Stimulated activated CD4-positive, alpha-beta T cell treated with anti-CD3 and anti-CD28 coated beads, TNF-alpha, amount 100 ng/mL, for 48 hours (primary cell): ENCODE measurements around the gene TMEM272.

Experiments
- DNase-seq, 3 donors: peaks; one replicate each; pipeline ENCODE4 v3.0.0-alpha.2; 2020; ENCODE audit warnings: low read depth in 3 of 3

Gene TMEM272

DNA sequence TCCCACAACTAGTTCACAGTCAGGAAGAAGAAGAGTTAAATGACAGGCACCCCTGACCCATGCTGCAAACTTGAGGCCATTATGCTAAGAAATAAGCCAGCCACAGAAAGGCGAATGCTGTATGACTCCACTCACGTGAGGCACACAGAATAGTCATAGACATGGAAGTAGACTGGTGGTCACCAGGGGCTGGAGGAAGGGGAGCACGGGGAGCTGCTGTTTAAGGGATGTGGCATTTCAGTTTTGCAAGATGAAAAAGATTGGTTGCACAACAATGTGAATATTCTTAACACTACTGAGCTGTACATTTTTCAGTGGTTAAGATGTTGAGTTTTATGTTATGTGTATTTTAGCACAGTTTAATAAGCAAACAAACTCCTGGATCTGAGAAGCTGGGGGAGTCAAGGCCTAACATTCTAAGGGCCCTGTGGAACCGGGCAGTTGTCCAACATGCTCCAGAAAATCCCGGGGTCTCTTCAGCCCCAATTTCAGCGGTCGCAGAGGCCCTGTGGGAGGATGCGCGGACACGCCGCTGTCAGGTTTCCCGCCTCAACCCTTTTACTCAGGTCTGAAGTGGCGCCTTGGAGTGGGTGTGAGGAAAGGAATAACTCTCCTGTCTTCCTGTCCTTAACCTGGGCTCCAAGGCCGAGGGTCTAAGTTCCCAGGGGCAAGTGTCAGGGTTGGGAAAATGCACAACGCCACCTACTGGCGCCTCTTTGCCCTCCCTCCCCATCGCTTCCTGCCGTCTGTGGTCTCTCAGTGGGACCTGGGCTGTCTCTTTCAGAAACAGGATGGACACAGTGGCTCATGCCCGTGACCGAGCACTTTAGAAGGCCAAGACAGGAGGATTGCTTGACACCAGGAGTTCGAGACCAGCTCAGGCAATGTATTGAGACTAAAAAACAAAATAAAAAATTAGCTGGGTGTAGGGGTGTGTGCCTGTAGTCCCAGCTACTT is 4.4 kb upstream of the TMEM272 start:
- DNase-seq, result peak in 1 of 3 donors; percentile 32

DNA sequence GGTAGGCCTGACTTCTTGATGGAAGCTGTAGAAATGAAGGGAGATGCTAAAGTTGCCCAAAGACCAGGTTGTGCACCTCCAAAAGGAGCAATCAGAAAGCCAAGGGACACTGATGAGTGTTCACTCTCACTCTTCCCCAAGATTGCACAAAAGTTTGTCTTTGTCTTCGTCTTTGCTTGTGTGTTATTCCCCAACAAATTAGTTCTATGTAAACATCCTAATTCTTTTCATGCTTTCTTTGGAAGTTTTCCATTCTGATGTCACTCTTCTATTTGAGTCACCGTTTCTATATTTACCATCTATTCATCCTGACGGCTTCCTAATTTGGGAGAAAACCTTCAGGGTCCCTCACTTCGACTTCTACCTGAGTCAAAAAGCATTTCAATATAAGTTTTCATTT is 3.7 kb upstream of the TMEM272 start:
- no peak for DNase-seq

DNA sequence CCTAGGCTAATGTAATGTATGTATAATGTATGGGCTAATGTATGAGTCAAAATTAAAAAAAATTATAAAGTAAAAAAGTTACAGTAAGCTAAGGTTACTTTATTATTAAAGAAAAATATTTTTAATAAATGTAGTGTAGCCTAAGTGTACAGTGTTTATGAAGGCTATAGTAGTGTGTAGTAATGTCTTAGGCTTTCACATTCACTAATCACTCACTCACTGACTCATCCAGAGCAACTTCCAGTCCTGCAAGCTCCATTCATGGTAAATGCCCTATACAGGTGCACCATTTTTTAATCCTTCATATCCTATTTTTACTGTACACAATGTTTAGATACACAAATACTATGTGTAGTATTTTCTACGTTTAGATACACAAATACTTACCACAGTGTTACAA is 1.8 kb upstream of the TMEM272 start:
- DNase-seq, result no peak

DNA sequence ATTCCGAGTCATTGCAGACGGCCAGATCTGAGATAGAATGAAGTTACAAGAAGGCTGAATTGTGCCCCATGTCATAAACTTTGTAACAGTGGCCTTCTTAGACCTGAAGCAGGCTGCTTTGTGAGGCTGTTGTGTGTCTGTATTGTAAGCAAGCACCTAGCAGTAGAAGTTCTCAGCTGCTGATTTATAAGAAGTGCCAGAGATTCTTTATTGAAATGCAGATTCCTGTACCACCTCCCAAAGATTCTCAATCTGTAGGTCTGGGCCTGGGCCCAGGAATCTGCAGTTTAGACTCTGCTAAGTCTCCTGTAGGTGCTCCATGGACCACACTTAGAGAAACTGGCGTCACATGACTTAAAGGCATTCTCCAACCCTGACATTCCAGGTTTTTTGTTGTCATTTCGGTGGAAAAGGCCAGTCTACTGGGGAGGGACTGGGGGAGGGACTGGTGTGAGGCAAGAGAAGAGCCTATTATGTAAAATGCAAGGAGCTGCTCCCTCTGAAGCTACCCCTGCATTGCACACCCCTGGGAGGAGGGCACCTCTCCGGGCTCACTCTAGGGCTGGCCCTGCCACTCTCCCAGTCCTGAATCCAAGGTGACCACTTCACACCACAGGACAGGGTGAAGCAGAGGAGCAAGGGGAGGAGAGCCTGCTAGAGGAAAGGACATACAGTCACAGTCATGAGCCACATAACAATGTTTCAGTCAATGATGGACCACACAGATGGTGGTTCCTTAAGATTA is 769 bp upstream of the TMEM272 start:
- no peak for DNase-seq

DNA sequence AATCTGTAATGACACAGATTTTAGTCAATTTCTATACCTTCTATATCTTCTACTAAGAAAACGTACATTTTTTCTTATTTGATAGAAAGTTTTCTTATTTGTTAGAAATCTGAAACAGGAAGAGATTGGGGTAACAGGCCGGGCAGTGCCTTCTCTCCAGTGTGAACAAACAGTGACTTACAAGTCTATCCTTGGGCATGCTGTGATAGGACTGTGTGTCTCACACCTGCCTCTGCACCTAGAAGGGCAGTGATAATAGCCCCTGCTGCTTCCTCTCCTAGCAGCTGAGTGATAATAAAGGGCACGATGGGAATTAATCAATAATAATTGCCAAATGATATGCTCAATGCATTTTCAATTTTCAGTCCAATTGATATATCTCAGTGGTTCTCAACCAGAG is 1.4 kb downstream of the TMEM272 start:
- DNase-seq, result no peak

DNA sequence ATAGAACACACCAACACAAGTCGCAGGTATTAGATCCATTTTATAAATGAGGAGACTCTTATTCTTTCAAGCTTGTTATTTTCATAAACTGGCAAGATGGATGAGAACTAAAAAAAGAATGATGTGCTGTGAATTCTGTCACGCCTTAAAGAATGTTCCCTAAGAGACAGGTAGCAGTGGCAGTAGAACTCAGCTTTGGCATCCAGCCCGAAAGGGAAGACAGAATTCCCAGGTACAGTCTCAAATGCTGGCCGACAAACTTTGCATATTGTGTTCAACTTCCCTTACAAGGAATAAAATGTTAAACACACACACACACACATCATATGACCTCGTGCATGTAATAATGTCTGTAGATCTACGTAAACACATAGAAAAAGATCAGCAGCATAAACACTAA is 3.2 kb downstream of the TMEM272 start:
- no peak for DNase-seq

DNA sequence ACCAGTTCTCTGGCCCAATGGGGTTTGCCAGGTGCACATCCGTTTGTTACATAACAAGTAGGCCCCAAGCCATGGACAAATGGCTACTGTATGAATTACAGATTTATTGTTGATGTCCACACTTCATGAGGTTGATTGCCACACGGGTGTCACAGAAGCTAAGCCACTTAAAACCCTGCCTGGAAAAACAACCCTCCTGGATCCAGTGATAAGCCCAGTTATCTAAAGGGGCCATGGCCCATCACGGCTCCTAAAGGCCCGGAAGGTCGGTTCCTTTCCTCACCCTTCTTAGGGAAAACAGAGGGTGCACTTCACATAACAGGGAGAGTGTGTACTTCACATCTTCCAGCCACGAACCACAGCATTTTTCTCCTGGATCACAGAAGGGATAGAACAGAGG is 4.1 kb downstream of the TMEM272 start:
- DNase-seq, result no peak

DNA sequence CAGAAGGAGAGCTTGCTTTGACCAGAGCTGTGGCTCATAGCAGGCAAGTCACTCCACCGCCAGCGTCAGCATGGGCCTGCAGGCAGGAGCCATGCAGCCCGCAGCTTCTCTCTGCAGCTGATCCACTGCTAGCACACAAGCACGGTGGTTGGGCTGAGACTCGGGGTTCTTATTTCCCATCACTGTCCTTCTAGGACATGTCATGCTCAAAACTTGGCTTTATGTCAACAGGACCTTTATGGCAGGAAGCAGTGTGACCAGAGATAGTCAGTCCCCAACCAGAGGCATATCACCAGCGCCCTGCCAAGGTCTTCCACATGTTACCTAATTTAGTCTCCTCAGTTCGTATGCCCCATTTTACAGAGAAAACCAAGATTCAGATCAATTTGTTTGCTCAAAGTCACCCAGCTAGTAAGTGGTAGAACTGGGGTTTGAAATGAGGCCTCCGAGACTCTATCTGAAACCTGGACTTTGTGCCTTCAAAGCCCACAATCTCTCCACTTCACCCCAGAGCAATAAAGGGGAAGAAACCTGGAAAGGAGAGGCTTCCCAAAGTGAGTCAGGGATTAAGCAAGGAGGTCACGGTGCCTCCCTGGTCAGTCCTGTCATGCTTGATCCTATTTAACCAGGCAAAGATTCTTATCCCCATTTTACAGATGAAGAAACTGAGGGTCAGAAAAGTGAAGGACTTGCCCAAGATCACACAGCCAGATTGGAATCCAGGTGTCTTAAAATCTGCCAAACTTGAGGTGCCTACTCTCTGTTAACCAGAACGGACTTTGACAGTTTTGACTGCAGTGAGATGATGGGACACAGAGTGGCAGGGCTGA is 5.1 kb downstream of the TMEM272 start:
- DNase-seq, result no peak

DNA sequence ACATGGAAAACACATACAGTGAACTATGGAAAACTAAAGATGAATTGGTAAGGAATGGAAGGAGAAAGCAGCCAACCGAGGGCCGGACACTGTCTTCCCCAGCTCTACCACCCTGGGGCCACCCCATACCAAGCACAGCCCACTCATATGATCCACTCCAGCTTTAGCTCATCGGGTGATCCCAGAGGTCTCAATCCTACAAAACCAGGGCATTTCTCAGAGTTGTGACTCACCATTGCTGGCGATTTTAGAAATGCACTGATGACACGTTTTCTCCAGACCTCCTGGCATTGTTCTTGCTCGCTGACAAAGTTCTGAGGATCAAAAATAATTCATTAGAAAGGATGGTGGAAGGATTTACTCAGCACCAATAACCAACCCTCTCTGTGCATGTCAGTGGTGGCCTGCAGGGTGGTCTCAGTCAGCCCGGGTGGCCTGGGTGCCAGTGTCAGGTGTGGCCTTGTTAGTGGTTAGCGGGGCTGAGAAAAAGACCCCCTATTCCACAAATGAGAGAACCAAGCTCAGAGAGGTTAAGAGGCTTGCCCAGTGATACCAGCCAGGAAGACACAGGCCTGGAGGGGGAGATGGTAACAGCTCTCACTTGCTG is 6.6 kb downstream of the TMEM272 start:
- DNase-seq, result no peak

DNA sequence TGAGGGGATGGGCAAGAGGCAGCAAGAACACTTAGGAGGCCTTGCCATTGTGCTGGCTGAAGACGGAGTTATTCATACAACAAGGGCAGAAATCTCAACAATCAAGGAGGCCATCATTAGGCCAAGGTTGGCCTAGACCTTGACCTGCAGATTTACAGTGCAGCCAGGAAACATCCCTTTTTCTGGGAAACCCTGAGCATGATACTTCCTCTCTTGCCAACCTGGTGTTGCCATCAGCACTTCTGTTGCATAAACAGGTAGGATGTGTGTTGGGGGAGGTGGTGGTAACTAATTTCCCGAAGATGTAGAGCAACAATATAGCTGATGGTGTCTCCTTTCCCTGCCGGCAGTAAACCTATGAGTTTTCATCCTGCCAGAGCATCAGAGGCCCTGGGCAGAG is 8.0 kb downstream of the TMEM272 start:
- DNase-seq, result no peak

DNA sequence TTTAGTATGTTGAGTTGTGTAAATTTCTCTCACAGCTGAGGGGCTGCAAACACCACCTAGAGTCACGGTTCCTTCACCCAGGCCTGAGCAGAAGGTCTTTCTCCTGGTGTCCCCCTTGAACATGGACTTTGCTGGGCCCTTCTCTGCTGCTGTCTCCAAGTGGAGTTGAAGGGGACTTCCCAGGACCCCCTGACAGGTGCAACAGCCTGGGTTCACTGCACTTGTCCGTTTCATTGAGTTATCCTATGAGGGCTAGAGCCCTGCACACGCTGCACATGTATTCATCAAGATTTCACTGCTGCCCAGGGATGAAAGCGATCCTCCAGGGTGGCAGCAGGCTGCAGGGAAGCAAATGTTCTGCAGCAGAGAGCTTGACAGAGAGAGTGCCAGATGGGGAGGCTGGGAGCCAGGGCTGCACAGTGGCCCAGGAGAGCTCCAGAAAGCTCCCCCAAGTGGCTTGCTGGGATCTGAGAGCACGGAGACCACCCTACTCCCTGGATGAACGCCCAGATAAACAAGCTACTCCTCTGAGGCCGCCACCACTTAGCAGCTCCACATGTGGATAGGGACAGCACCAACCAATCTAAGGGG is 10.3 kb downstream of the TMEM272 start:
- no peak for DNase-seq

DNA sequence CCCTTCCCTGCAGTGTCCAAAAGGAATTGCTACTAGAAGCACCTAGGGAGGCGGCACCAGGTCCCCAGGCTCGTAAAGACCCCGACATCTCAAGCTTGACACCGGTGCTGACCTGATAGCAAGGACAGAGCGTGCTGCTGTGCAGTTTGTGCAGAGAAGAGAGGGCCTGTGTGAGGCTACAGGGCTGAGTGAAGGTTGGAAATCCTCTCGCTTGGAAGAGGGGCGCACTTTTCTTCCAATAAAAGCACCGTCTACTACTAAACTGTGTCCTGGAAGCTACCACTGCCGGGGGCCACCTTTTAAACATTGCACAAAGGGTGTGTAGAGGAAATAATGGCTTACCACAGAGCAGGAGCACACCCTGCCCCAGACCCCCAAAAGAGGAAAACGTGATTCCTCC is 11.0 kb downstream of the TMEM272 start:
- DNase-seq, result no peak

DNA sequence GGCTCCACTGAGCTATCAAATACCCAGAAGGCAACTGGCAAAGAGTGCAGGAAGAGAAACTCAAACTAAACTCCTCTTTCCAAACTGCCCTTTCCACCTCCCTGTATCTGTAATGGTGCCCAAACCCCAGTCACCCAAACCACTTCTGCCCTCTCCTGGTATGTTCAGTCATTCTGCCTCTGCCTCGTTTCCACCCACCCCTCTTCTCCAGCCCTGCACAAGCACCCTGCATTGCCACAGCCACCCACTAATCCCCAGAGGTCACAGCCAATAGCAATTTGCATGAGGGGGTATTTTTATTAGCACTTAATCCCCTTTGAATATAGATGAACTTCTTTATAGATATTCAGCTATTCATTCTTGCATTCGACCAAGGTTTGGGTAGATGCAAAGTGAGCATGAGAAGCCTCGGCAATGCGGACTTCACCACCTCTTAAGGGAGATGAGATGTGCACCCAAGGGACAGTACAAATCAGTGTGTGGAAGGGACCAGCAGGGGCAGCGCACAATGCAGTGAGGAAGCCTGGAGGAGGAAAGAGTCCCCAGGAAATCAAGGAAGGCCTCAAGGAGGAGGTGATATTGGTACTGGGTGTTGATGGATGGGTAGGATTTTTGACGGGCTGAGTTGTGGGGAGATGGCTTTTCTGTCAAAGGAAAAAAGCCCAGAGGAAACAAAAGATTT is 12.4 kb downstream of the TMEM272 start:
- no peak for DNase-seq

DNA sequence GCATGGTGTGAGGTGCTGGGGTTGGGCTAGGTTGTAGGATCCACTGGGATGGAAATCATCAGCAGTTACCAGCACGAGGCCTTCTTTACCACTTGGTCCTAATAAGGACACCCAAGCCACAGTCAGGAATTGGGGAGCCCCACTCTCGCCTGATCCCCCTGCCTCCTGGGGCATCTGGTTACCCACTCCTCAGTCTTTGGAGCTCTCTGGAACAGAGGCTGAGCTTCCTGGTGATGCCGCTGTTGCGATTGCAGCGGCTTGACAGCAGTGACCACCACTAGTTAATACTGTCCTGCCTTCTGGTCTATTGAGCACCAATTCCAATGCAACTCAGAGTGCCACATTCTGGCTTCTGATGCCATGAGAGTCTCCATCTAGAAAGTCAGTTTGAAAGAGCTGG is 13.5 kb downstream of the TMEM272 start:
- no peak for DNase-seq

DNA sequence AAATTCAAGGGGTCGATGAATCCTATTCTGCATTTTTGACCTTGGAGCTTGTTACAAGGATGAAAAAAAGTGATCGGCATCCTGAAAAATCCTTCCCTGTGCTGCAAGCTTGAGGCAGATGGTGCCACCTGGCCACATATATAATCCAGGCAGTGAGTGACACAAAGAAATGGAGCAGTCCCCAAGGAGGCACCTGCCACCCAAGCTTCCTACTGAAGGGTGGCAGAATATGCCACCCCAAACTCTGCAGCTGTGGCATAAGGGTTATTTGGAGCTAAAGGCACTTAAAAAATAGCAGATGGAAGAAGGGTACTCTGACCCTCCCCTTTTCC is 15.4 kb downstream of the TMEM272 start:
- DNase-seq, result no peak

DNA sequence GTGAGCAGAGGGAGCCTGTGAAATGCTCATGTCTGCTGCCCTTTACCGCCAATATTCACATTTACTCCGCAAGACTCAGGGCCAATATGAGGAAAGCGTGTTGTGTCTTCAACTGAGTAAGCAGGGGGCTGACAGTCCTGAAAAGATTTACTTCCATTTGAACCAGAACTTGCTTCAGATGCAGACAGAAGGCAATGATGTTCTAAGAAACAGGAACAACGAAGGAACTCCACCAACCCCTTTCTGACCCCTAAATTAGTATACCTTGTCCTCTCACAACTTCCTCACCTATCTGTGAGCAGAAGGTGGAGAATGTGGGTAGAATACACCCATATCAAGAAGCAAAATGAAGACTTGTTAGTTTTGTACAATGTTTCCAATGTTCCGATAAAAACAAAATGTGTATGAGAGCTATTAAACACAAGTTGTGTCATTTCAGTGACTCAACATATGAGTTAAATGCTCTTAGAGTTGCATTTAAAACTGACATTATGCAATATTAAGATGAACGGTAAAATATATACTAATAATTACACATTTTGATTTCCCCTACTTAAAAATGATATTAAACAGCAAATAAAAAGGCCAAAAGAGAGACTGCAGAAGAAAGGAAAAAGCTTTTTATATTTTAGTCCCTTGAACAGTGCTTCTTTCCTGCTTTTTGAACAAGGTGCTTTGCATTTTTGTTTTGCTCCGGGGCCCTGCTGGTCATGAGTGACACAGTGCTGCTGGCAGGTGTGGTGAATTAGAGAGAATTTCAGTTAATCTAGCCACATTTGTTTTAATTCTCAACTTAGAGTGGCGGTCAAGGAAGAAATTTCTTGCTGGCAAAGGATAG is 16.0 kb downstream of the TMEM272 start:
- DNase-seq, result no peak

DNA sequence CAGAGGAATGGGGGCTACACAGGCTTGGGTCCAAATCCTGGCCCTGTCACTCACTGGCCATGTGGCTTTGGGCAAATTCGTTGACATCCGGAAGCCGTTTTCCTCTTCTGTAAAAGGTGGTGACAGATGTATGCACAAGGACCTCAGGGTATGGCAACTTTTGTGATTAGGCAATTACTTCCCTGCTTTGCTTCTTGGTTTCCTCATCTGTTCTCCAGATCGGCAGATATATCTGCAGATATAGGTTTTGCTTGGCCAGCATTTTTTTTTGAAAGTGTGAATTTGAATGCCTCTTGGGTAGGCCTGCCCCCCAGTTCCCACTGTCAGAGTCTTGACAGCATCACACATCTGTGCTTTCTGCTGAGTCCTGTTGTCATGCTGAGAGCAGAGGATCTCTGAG is 17.7 kb downstream of the TMEM272 start:
- no peak for DNase-seq

DNA sequence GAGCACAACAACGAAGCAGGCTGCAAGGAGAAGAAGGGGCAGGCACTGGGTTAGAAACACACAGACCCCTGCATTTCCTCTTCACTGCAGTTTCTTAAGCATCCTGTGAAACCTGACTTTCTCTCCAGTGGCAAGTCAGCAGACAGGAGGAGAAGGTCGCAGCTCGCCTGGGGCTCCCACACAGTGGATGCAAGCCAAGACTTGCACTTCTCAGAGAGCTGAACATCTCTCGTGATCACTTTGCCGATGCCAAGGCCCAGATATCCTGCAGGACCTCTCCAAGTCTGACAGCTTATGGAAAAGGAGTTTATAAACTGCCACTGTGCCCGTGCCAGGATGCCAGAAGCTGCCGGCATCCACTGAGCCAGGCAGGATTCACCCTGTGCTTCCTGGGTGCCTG is 18.4 kb downstream of the TMEM272 start:
- DNase-seq, result no peak

DNA sequence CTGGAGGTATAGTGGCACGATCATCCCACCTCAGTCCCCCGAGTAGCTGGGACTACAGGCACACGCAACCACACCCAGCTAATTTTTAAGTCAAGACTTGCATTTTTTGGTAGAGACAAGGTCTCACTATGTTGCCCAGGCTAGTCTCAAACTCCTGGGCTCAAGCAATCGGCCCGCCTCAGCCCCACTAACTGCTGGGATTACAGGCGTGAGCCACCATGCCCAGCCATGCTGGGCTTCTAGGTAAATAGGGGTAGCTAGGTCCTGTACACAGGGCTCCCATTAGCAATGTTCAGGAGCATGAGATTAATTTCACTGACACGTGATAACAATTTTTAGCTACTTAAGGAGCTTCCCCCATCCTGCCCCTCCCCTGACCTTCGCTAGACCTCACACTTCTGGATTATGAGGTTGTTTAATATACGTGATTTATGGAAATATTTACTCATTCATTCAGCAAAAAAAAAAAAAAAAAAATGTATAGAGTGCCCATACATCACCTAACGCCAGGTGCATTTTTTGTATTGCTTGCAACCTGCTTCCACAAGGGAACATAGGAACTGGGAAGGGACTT is 19.2 kb downstream of the TMEM272 start:
- DNase-seq, result no peak

DNA sequence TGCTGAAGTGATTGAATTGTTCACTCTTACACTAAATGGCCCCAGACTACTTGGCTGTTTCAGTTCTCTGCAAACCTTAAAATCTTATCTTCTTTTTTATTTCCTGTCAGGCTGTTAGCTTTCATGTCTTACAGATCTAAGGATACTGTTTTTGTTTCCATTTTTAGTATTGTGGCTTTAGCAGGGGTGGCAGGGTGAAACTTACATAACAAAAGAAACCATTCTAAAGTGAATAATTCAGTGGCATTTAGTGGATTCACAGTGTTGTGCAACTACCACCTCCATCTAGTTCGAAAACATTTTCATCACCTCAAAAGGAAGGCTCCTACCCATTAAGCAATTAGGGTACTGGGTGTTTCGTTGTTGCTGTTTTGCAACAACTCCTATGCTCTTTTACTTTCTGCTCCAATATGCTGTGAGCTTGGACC is 19.8 kb downstream of the TMEM272 start:
- no peak for DNase-seq
